Activated CD4-positive, alpha-beta T cell treated with anti-CD3 and anti-CD28 coated beads for 24 hours (primary cell): ENCODE results near the gene NLRC4.
"Not testable (repeated sequence)": the region's sequence is repeated elsewhere in the genome, so short reads cannot be mapped to it uniquely, and the experiment has no call there.

Source experiments
- DNase-seq, 2 donors: peaks; one replicate each; pipeline ENCODE4 v3.0.0-alpha.2; 2020; ENCODE audit warnings: low read depth in 2 of 2

NLRC4 gene

GRCh38 chr2:32248299-32248698, 16.4 kb downstream of the NLRC4 start:
- DNase-seq: no peak

GRCh38 chr2:32246911-32247310, 17.8 kb downstream of the NLRC4 start:
- no peak for DNase-seq

DNA sequence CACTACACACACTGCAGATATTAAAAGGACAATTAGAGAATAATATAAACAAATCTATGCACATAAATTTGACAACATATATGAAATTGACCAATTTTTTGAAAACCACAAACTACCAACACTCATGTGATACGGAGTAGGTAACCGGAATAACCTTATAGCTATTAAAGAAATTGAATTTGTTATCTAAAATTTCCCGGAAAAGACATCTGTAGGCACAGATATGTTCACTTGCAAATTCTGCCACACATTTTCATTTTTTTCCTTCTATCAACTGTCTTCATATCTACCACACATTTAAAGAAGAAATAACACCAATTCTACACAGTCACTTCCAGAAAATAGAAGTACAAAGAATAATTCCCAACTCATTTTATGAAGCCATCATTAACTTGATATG, 22.4 kb downstream of the NLRC4 start:
- no peak for DNase-seq

GRCh38 chr2:32237996-32238395, 26.7 kb downstream of the NLRC4 start:
- no peak for DNase-seq

- no peak for DNase-seq
These were observed 27.2 kb downstream of the NLRC4 start for GRCh38 chr2:32237488-32237887.

GRCh38 chr2:32235315-32235714, 29.4 kb downstream of the NLRC4 start:
- DNase-seq: no peak

- no peak for DNase-seq
These were observed 32.7 kb downstream of the NLRC4 start for GRCh38 chr2:32231959-32232358.

DNA sequence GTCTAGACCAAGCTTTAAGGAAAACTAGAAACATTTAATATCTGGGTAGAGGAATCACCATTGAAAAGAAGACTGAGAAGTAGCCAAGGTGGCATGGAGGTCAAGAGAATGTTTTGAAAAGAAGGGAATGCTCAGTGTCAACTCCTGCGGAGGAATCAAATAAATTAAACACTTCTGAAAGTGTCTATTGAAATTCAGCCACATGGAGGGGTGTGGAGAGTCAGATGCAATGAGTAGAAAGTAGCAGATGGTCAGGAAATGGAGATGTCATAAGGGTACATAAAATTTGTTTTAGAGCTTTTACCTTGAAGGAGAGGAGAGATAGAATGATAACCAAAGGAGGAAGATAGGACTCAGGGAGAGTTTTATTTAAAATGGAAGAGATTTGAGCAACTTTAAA, 35.1 kb downstream of the NLRC4 start:
- no peak for DNase-seq

DNA sequence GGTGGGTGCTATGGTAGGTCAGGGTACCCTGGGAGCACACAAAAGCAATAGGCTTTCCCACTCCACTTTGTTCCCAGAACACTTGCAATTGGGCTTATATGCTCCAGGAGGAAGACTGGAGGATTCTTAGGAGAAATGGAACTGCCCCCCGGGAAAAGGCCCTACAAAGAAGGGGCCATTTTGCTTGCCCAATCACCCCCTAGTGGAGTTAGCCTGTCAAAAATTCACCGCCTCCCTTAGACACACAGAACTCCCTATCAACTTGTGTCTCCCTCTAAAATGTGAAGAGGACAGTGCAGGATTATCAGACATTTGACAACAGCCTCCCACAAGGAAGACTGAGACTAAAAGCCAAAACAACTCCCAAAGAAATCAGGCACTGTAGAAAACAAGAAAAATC, 36.5 kb downstream of the NLRC4 start:
- no peak for DNase-seq

DNA sequence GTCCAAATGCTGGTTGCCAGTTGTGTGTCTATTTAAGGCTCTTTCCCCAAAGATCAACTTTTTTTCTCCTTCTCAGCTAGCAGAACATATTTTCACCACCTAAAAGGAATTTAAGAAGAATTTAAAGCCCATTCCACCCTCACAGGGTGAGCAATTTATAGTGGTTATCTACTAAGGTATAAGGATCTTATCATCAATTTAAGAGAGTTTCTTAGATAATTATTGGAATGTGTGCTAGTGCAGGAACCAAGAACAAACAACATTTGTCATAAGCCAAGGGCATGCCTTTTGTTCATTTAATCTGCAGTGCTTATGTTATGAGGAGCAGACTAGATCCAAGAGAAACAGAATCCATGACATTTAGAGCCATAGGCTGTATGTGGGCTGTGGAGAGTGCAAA, 37.2 kb downstream of the NLRC4 start:
- DNase-seq: no peak

- no peak for DNase-seq
These were observed 41.7 kb downstream of the NLRC4 start for GRCh38 chr2:32222966-32223365.

DNA sequence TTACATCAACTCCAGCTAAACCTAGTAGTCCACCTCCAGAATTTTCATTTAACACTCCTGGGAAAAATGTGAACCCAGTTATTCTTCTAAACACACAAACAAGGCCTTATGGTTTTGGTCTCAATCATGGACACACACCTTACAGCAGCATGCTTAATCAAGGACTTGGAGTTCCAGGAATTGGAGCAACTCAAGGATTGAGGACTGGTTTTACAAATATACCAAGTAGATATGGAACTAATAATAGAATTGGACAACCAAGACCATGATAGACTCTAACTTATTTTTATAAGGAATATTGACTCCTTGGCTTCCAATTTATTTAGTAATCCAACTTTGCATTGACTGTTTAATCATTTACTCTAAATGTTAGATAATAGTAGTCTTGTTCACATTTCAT, 44.2 kb downstream of the NLRC4 start:
- DNase-seq: no peak

GRCh38 chr2:32212295-32212694, 52.4 kb downstream of the NLRC4 start:
- DNase-seq: no peak

DNA sequence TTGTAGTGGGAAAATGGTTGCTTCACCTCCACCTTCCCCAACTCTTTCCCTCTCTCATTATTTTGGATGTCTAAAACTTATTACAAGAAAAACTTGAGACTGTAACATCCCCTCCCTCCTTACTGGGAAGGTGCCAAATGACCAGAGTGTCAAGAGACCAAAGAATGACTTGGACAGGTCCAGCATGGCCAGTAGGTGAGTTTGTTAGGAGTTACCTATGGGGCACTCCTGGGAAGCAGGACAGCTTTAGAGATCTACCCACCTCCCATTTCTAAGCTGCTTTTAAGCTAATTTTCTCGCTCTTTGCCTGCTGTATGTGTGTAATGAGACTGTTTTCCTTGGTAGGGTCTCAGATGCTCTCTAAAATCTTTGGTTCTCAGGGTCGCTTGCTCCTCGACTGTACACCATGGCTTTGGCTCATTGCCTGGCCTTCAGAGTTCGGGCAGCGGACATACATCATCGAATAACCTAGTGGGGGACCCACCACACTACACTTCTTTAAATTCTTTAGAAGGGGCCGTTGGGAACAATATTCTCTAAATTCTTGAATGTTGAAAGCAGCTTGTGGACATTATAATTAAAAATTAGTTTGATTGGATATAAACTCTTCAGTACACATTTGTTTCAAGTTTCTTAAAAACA, 53.8 kb downstream of the NLRC4 start:
- DNase-seq: no peak

- DNase-seq: not testable (repeated sequence)
These were observed 61.3 kb downstream of the NLRC4 start for GRCh38 chr2:32203428-32203827.

DNA sequence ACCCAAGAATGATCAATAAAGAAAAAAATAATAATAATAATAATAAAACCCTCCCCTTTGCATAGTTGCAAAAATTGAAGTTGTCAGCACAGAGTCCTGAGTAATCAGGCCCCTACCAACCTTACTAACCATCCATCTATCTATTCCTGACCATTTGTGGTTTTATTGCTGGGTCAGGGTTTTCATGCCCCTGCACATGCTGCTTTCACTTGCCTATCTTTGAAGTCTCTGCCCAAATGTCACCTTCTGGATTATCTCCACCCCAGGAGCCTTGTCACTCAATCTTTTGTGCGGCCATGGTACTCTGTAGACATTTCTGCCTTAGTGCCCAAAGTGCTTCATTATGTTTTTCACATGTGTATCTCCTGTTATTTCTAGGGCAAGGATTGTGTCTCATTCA, 63.9 kb downstream of the NLRC4 start:
- DNase-seq: no peak

DNA sequence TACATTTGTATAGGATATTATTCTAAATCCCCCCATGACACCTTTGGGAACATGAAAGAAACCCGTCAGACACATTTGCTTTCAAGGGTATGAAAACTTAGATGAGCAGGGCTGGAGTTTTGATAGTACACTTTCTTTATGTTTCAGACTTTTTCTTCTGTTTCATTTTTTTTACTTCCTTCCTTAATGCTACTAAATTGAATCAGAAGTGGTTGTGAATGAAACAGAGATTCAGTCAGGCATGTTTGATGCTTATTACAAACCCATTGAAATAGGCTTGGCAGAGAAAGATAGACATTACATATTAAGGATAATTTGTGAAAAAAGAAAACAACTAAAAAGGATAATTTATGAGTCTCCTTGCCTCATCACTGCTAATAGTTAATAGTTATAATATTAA, 72.3 kb downstream of the NLRC4 start:
- DNase-seq: no peak

- DNase-seq: no peak
These were observed 75.7 kb downstream of the NLRC4 start for GRCh38 chr2:32189011-32189410.

DNA sequence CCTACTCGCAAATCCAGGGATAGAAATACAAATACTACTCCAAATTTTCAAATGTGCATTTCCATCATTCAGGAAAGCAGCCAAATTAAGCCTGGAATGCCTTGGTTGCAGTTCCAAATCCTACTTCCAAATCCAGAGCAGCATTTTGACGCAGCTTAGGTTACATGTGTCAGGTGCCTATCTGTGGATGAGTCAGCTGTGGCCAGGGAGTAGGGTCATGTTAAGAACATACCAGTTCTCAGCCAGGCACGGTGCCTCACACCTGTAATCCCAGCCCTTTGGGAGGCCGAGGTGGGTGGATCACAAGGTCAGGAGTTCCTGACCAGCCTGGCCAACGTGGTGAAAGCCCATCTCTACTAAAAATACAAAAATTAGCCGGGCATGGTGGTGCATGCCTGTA, 82.0 kb downstream of the NLRC4 start:
- DNase-seq: no peak
